ENCODE data around the gene SUN2.
A peak's percentile ranks its signal among the peaks of the same experiment; 100 is the strongest.

SUN2 gene

DNA sequence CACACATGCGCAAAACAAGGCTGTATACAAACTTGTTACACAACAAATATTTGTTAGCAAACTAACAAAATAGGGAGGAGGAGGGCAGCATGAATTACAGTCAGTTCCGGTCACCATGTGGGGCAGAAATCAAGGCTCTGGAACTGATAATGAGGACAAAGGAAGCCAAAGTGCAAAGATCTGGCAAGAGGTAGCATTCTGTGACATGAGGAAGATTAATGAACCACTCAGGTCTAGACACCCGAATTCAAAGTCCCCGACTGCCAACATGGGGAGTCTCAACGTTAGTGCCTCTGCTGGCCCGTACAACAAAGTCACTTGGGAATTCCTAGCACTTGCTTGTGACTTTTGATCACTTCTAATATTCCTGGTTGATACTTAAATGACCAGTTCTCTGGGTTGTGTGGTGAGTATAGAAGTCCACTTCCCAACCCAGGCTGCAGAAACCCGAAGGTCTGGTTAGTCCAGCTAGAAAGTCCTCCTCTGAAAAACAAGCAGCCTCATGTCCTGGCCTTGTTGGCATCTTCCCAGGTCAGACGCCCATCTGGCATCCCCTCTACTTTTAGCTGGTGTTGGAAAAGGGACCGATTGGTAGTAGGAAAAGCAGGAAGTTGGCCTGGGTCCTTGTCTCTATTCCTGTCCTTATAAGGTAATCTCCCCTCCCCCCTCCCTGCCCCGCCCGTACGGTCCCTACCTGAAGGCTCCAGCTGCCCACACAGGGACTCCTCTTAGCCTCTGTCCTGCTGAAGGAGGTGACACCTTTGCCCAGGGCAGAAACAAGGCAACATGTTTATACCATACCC, 1.6 kb downstream of the SUN2 start:
- DNase-seq, result peak; percentile 59

DNA sequence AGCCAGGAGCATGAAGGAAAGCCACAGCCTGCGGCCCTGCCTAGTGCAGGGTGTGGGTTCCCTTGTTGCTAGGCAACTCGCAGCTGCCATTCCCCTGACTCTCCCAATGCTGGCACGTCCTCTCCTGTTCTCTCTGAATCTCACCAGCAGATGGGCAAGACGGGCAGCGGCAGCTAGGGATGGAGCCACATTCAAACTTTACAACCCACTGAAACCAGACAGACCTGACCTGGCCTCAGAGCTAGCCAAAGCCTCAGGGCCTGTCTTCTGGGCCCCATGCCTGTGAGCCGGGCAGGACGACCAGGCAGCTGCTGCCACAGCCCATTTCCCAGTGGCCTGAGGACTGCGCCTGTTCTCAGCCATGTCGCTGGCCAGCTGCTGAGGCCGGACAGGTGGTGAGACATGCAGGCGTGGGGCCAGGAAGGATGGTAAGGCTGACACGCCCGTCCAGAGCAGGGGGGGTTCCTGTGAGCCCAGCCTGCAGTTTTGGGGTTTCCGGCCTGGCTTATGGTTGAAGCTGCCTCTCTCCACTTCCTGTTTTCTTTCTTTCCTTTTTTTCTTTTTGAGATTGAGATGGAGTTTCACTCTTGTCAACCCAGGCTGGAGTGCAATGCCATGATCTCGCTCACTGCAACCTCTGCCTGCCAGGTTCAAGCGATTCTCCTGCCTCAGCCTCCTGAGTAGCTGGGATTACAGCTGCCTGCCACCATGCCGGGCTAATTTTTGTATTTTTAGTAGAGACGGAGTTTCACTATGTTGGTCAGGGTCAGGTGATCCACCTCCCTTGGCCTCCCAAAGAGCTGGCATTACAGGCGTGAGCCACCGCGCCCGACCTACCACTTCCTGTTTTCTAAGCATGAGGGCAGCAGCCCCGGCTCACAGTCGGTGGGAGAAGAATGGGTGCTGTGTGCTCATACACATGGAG, 4.1 kb downstream of the SUN2 start:
- DNase-seq, result peak; percentile 84

DNA sequence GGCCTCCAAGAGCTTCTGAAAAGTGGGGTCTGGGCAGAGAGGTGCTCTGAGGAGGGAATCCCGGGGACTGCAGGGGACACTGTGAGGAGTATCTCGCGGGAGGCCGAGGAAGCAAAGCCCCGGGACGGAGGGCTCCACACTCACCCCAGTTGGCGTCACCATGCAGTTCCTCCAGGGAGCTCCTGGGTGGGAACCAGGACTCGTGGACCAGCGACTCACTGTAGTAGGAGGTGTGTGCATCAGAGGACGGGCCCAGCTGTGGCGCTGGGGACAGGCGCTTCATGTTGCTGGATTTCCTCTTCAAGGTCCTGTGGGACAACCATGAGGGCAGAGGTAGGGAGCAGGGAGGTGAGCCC, 4.8 kb downstream of the SUN2 start:
- DNase-seq, result no peak

DNA sequence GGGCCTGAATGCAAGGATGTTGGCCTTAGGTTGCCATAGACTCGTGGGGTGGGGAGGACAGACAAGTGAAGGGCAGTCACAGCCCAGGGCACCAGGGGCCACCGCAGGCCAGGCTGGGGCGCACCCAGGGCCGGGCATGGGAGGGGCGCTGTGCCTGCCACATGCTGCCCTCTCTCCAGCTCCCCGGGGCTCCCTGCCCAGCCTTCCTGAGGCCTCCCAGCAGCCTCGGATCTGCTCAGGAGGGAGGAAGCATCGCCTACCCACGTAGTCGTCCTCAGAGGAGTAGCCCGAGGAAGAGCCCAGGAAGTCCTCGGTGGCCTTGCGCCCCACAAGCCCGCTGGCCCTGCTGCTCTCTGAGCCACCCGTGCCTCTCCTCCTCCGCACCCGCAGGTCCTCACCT, 5.2 kb downstream of the SUN2 start:
- DNase-seq, result no peak

DNA sequence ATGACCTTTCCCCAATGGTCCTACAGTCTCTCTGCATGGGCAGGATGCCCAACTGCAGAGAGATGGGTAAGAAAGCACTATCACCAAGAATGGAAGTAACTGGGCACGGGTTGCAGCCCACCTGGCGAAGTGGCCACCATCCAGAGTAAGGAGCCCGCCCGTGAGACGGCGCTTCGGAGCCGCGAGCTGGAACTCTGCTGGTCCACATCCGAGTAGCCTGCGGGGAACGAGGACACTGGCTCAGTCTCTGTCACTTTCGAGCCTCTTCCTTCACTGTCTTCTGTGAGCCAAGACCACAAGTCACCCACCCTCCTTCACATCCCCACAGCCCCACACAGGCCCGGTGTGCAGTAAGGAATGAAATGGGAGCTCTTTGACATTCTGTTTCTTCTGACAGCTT, 5.7 kb downstream of the SUN2 start:
- DNase-seq, result no peak

DNA sequence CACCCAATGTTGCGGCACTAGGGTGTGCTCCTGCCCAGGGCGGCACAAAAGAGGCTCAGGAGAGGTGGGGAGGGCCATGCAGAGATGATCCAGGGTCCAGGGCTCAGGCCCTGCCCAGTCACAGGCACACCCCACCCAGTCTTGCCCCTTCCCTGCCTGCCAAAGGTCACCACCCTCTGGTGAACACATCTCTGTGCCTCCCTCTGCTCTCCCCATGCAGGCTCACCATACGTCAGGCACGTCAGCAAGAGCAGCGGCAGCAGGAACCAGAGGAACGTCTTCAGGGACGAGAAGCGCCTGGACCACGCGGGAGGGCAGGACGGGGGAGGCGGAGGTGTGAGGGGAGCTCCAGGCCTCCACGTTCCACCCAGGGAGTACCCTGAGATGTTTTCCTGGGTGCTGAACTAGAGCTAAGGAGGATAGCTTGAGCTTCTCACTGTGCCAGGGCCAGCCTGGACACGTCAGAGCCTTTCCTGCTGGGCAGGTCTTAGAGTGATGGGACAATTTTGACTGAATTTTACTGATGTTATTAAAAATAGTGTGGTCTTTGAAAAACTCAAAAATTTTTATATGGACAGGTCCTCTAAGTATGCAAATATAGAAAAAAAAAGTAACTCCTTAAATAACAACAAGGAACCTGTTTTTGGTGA, 7.2 kb downstream of the SUN2 start:
- no peak for DNase-seq

DNA sequence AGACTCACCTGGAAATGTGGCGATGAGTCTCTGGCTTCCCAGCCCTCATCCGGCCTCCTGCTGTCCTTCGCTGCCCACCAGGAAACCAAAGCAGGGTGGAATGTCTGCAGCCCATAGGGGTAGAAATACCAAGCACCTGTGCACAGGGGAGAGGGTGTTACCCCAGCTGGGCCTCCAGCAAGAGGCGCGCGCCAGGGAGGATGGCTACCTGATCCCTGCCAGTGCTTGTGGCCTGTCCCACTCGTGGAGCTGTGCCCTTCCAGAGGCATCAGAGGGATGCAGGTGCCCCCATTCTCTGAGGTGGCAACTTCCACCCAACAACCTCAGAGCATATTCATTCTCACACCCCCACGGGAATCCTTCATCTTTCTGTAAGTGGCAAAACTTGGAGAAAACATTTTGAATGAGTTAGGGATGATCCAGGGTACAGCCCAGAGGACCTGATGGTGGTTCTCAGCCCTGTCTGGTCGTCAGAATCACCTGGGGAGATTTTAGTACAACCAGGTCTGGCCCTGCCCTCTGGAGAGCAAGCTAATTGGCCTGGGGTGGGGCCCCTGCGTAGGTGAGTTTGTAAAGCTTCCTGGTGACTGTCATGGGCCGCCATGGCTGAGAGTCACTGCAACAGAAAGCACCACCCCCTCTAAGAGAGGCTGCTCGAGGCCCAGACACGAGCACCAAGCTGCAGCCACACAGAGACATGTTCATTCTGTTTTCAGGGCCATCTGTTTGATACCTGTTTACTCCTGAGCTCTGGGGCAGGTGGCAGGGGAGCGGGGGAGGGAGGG, 9.9 kb downstream of the SUN2 start:
- no peak for DNase-seq

DNA sequence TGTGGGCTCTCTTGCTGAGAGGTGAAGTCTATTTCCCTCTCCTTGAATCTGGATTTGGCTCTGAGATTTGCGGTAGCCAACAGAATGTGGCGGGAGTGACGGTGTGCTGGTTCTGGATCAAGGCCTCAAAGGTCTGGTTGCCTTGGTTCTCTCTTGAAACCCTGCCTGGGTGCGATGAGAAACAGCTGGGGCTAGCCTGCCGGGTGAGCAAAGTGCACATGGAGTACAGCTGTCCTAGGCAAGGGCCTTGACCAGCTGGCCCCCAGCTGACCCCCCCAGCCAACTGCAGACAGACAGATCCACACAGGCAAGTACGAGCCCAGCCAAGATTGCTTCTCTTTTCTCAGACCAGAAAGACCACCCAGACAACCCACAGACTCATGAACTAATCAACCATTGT, 10.8 kb downstream of the SUN2 start:
- DNase-seq, result no peak

DNA sequence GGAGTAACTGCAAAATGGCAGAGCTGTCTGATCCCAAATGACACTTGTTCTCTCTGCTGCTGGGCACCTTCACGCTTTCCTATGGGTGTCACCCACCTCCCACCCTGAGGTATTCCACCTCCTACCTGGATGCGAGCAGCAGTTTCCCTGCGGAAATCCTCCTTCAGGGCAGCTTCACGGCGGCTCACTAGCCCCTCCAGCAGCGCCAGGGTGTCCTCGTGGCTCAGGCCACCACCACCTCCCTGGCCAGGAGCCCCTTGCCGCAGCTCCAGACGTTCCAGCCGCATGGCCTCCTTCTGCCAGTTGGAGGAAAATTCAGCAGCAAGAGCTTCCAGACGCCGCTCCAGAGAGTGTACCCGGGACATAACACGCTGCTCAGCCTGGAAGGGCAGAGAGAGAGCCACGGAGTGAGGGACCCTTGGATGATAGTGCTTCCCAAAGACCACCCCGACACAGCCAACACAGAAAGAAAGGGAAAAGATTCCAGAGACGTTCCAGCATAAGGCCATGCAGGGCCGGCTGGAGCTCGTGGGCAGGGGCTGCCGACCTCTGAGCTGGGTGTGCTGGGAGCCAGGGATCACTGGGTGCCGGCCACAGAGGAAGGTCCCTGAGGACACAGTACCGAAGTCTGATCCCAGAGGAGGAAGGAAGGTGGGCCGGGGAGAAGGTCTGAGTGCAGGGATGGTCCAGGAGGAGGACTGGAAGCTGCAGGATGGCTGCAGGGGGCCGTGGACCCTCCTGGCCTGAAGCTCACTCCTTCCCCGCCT, 13.4 kb downstream of the SUN2 start:
- DNase-seq, result no peak

DNA sequence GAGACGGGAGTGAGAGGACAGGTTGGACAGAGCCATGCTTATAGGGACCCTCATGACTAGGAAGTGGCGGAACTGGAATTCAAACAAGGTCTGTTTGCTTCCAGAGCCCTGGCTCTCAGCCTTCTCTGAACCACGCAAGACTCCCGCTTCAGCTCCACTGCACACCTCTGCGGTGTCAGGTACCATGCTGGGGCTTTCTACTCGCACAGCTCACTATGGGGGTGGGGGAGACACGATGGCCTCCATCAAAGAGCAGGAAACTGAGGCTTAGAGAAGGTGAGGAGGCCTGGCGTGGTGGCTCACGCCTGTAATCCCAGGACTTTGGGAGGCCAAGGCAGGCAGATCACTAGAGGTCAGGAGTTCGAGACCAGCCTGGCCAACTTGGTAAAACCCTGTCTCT, 14.2 kb downstream of the SUN2 start:
- DNase-seq, result no peak

DNA sequence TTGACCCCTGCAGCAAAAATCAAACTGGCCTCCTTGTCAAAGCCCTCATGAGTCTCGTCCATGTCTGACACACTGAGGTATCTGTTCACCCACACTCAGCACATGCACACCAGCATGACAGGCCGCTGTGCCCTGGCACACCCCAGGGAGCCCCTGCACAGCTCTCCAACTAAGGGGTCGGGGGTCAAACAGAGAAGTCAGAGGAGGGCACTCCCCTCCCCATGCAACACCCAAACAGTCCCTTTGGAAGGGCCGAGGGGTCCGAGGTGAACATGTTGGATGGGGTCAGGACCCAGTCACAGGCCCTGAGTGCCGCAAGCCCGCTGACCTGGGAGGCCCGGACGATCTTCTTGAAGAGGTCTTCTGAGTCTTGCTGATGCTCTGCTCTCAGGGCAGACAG, 14.6 kb downstream of the SUN2 start:
- no peak for DNase-seq

DNA sequence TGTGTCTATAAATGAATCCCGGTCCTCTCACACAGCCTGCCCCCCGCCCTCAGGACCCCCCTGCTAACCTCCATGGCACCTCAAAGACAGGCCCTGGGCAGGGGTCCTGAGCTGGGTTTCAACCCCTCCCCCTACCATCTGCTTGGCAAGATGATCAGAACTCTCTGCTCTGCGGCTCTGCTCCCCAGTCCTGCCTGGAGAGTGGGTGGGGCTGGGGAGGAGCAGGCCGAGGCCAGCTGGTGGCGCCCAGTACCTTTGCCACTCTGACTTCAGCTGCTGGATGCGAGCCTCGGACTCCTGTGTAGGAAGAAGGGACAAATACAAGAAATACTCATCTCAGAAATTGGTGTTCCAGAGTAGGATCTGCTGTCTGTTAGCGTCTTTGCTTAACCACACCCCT, 15.0 kb downstream of the SUN2 start:
- DNase-seq, result no peak

DNA sequence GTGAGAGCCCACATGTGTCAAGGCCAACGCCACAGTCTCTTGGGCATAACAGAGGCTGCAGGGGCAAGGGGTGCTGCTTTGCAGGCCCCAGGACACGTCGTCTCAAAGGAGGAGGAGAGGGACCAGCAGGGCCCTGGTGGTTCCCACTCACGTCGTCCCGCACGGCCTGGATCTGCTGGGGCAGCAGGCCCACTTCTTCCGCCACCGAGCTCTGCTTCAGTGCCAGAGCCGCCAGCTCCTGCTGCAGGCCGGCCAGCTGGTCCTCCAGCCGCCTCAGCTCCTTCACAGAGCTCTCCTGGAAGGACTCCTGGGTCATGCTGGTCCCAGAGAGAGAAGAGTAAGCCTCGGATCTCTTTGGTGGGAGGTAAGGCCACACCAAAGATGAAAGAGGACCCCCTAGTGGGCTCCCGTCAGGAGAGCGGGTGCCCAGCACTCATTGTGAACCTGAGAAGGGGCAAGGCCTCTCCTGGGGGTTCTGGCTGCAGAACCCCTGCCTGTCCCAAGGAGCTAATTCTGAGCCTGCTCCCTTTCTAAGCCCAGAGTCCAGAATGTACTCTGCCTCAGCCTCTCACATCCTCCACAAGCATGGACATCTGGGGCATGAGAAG, 15.6 kb downstream of the SUN2 start:
- no peak for DNase-seq

DNA sequence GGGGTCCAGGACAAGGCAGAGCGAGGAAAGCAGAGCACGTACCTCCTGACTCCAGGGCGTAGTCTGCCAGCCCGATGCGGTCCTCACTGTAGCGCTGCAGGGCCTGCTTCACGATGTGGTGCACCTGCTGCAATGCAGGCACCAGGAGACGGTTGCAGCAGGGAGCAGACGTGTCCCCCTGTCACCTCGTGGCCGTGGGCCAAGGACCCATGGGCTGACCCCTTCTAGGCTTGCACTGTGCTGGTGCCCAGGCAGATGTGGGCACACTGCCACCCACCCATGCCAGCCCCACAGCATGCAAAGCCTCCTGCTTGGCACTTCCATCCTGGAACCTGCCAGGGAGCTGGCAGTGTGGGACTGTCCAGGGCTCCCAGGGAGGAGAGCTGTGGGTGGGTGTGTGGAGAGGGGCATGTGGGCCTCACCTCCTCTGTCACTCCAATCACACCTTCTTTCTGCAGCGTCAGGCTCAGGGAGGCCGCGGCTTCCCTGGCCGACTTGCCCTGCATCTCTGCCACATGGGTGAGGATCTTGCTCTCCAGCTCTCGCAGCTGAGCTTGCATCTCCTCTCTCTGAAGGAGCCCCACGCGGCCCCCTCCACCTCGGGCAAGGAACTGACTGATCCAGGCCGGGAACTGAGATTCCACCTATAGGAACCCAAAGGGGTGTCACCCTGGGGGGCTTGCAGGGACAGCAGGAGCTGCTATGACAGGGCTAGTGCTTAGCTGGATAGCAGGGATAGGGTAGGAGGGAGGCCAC, 16.3 kb downstream of the SUN2 start:
- DNase-seq, result no peak

DNA sequence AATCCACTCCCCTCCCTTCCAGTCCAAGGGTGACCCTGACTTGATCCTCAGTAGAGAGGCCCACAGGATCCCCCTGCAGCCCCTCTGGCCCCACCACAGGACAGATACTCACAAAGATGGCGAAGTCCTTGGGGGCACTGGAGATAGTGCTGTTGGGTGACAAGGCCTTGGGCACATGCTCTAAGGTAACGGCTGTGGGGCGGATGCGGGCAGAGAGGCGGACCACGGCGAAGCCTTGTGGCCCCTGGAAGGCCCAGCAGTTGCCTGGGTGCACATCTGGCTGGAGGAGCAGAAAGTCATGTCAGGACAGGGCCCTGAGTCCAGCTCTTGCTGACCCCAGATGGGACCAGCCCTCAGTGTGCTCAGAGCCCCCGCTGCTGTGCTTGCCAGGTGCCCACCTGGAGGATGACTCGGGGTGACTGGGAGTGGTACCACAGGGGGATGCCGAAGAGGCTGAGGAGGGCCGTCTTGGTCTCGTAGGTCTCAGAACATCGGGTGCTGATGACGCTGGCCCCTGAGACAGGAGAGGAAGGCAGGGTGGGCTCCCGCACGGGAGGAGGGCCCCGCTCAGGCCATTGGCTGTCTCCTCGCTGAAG, 17.2 kb downstream of the SUN2 start:
- DNase-seq, result no peak

DNA sequence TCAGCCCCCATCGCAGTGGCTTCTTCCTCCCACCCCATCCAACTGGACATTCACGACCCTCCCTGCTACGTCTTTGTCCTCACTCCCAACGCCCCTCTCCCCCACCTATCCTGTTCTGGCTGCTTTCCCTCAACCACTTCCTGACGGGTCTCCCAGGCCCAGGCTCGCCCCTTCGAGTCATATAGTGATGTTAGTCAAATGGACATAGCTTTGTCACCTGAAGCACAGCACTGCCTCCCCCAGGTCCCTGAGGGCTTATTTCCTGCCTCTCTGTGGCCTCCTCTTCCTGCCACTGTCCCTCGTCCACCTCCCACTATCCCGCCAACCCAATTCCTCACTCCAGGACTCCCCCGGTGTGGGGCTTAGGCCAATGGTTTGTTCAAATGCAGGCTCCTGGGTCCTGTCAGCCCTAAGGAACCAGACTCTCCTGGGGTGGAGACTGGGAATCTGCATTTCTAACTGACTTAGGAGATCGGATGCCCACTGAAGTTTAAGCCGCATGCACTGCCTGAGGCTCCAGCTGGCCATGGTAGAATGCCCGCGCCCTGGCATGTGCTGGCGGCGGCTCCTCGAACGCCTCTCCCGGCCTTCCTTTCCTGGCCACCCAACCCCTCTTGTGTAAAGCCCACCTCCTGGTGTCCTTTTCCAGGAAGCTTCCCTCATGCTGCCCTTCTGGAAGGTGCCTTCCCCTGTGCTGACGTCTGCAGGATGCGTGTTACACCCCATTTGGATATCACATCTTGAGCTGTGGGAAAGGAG, 18.3 kb downstream of the SUN2 start:
- DNase-seq, result no peak

DNA sequence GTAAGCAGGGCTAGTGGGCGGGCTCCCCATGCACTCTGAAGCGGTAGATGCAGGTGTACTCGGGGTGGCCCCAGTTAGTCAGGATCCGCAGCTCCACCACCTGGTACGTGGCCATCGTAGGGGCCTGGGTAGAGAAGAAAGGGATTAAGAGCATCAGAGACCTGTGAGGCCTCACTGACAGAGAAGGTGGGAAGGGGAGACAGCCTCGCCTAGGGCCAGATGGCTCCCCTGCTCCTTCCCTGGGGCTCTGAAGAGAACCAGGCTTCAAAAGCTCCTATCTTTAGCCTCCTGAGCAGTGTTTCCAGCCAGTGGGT, 19.6 kb downstream of the SUN2 start:
- no peak for DNase-seq

DNA sequence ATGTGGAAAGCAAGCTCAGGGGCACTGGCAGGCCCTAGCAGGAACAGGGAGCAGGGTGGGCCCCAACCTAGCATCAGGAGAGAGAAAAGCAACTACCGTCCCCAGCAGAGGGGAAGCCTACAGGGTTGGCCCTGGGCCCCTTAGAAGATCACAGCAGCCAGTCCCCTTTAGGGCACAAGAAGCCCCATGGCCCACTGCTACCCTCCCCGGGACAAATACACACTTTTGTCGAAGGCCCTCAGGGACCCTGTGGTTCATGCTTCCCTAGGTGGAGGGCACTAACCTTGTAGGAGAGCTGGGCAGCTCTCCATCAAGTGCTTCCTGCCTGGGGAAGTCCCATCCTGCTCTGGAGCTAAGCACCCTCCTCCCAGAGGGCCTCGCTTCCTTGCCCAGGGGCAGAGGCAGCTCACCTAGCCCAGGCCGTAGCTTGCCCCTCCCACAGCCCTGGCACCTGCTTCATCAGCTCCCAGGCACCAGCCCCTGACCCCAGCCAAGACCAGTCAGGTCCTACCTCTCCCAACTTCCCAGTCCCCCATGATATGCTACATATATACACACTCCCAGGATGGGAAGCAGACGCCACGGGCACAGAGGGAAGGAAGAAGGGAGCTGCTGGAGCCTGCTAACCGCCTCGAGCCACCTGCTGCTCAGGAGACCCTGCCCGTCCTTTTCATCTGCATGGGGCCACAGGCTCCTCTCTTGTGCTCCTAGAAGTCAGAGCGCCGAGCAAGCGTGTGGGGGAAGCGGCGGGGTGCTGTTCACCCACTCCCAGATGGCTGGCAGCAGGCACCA, 20.1 kb downstream of the SUN2 start:
- DNase-seq, result no peak

DNA sequence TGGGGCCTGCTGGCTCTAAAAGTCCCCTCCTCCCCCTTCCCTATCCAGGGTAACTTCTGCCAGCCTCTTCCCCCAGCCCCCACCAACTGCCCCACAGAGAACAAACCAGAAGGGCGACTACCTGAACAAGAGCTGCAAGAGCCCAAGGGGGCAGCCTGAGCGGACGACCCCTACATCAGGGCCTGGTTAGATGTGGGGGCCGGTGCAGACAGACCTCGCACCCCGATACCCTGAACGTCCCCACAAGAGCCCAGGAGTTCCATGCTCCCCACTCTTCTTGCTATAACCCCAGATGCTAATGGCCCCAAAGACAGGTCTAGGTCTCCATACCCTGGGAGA, 20.7 kb downstream of the SUN2 start:
- no peak for DNase-seq
